Suprapubic skin (tissue), 4 donors: ENCODE measurements around the gene CD70.

Experiments
- EP300 ChIP-seq: sonication (generic); formaldehyde crosslinking; IDR thresholded peaks from one replicate; pipeline ENCODE4 v1.6.1; 2017; ENCODE audit warnings: antibody characterized with exemption
- POLR2A ChIP-seq, 2 donors: fragments of 450-650 bp; IDR thresholded peaks; one replicate each; pipeline ENCODE4 v1.6.1; 2017; ENCODE audit warnings: antibody characterized with exemption in 2 of 2, mild to moderate bottlenecking in 2 of 2, moderate library complexity in 2 of 2
- POLR2AphosphoS5 ChIP-seq, 3 donors: sonication (generic); formaldehyde crosslinking; IDR thresholded peaks; one replicate each; pipeline ENCODE4 v1.6.1; 2017; ENCODE audit warnings: antibody characterized with exemption in 3 of 3
- TF ChIP-seq, protein P1 (sequence below), 2 donors: fragments of 200-600 bp in 1 of 2; fragments of 450-650 bp in 1 of 2; sonication (generic) in 1 of 2; IDR thresholded peaks; one replicate each; pipeline ENCODE4 v1.5.1; 2016 to 2019; ENCODE audit warnings: antibody characterized with exemption in 2 of 2, mild to moderate bottlenecking in 1 of 2, moderate library complexity in 1 of 2

DNA sequence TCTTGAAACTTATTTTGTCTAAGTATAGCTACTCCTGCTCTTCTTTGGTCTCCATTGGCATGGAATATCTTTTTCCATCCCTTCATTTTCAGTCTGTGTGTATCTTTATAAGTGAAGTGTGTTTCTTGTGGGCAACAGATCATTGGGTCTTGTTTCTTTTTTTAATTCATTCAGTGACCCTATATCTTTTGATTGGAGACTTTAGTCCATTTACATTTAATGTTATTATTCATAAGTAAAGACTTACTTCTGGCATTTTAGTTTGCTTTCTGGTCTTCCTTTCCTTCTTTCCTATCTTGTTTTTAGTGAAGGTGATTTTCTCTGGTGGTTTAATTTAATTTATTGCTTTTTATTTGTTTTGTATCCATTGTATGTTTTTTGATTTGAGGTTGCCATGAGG, 19.8 kb downstream of the CD70 start:
- TF ChIP-seq, protein P1, sequence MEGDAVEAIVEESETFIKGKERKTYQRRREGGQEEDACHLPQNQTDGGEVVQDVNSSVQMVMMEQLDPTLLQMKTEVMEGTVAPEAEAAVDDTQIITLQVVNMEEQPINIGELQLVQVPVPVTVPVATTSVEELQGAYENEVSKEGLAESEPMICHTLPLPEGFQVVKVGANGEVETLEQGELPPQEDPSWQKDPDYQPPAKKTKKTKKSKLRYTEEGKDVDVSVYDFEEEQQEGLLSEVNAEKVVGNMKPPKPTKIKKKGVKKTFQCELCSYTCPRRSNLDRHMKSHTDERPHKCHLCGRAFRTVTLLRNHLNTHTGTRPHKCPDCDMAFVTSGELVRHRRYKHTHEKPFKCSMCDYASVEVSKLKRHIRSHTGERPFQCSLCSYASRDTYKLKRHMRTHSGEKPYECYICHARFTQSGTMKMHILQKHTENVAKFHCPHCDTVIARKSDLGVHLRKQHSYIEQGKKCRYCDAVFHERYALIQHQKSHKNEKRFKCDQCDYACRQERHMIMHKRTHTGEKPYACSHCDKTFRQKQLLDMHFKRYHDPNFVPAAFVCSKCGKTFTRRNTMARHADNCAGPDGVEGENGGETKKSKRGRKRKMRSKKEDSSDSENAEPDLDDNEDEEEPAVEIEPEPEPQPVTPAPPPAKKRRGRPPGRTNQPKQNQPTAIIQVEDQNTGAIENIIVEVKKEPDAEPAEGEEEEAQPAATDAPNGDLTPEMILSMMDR (IDR thresholded peaks at IDR 0.05), result no peak
- TF ChIP-seq POLR2AphosphoS5 (IDR thresholded peaks at IDR 0.05) (no peak), EP300 (no peak), POLR2A (IDR thresholded peaks at IDR 0.05) (no peak)
